Measurements from ENCODE around the gene GLTP. TPM values are rescaled to one million over a fixed set of nuclear protein-coding genes. Genes with fewer than 3 reads are reported as not detected.

GLTP gene
- total and polyA plus RNA-seq, 2 experiments from 2014 or later, result 28.4 to 33.4 TPM

- DNase-seq (ENCODE audit: low spot score), result no peak
- H3K27ac ChIP-seq, result no peak overlapping the region
- H3K79me2 ChIP-seq, result no peaks in the 10 kb centered on the region
- H2AFZ ChIP-seq, result no peak overlapping the region
- no peaks in the 10 kb centered on the region for H3K36me3 ChIP-seq (replicated peaks; ENCODE audit: insufficient read depth, low read depth)
- H3K4me1 ChIP-seq (ENCODE audit: insufficient read depth), result no peaks in the 10 kb centered on the region
- no peaks in the 10 kb centered on the region for H3K27me3 ChIP-seq
- H4K20me1 ChIP-seq (ENCODE audit: insufficient read depth, poor library complexity, severe bottlenecking), result no peaks in the 10 kb centered on the region
- no peak for TF ChIP-seq EZH2 (IDR thresholded peaks at IDR 0.05; ENCODE audit: borderline replicate concordance)
- TF ChIP-seq, protein P1, sequence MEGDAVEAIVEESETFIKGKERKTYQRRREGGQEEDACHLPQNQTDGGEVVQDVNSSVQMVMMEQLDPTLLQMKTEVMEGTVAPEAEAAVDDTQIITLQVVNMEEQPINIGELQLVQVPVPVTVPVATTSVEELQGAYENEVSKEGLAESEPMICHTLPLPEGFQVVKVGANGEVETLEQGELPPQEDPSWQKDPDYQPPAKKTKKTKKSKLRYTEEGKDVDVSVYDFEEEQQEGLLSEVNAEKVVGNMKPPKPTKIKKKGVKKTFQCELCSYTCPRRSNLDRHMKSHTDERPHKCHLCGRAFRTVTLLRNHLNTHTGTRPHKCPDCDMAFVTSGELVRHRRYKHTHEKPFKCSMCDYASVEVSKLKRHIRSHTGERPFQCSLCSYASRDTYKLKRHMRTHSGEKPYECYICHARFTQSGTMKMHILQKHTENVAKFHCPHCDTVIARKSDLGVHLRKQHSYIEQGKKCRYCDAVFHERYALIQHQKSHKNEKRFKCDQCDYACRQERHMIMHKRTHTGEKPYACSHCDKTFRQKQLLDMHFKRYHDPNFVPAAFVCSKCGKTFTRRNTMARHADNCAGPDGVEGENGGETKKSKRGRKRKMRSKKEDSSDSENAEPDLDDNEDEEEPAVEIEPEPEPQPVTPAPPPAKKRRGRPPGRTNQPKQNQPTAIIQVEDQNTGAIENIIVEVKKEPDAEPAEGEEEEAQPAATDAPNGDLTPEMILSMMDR (IDR thresholded peaks at IDR 0.05; ENCODE audit: poor library complexity), result no peak
- no peak for TF ChIP-seq EZH2phosphoT487 (IDR thresholded peaks at IDR 0.05; ENCODE audit: low read depth, severe bottlenecking, unreplicated experiment)
- no peak overlapping the region for H3K4me3 ChIP-seq
- H3K9me3 ChIP-seq (ENCODE audit: low read depth), result no peaks in the 10 kb centered on the region
- no peak overlapping the region for H3K4me2 ChIP-seq
- WGBS (ENCODE audit: low lambda C conversion rate, missing lambda C conversion rate), result 95% methylated on average over 25 of the region's 26 CpGs
- H3K9me2 ChIP-seq (replicated peaks; ENCODE audit: insufficient read depth), result no peaks in the 10 kb centered on the region
Observed at GRCh38 chr12:109915171-109916040, 35.1 kb upstream of the GLTP start.

GRCh38 chr12:109914461-109914860, 34.1 kb upstream of the GLTP start:
- TF ChIP-seq EZH2phosphoT487 (IDR thresholded peaks at IDR 0.05; ENCODE audit: low read depth, severe bottlenecking, unreplicated experiment) (no peak), EZH2 (IDR thresholded peaks at IDR 0.05; ENCODE audit: borderline replicate concordance) (no peak)
- TF ChIP-seq, protein P1 (IDR thresholded peaks at IDR 0.05; ENCODE audit: poor library complexity), result no peak
- no peak overlapping the region for H2AFZ ChIP-seq
- no peaks in the 10 kb centered on the region for H3K79me2 ChIP-seq
- no peaks in the 10 kb centered on the region for H3K36me3 ChIP-seq (replicated peaks; ENCODE audit: insufficient read depth, low read depth)
- no peaks in the 10 kb centered on the region for H3K9me2 ChIP-seq (replicated peaks; ENCODE audit: insufficient read depth)
- H3K9me3 ChIP-seq (ENCODE audit: low read depth), result no peaks in the 10 kb centered on the region
- 93% methylated on average over 16 of the region's 16 CpGs for WGBS (ENCODE audit: low lambda C conversion rate, missing lambda C conversion rate)
- no peak overlapping the region for H3K4me3 ChIP-seq
- H3K27ac ChIP-seq, result no peak overlapping the region
- DNase-seq (ENCODE audit: low spot score), result no peak
- no peaks in the 10 kb centered on the region for H3K27me3 ChIP-seq
- no peaks in the 10 kb centered on the region for H4K20me1 ChIP-seq (ENCODE audit: insufficient read depth, poor library complexity, severe bottlenecking)
- H3K4me1 ChIP-seq (ENCODE audit: insufficient read depth), result no peaks in the 10 kb centered on the region
- H3K4me2 ChIP-seq, result no peak overlapping the region

DNA sequence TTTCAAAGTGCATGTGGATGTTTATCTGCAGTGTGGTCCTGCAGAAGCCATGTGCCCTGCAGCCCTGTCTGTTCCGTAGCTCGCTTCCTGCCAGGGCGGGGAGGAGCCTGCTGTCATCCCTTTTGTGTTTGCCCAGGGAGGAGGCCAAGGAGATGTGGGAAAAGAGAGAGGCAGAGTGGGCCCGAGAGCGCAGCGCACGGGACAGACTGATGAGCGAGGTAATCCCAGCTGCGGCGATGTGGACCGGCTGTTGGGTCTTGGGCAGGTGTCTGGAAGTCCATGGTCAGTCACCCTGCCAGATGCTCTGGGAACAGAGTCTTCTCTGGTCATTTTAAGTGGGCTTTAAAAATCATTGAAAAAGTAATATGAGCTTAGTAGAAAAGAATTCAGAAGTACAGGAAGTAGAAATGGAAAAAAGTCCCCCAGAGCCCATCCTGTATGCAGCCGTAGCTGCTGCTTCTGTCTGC, 32.5 kb upstream of the GLTP start:
- H3K27me3 ChIP-seq, result no peaks in the 10 kb centered on the region
- no peak overlapping the region for H3K4me3 ChIP-seq

More for the DNA sequence above, 32.5 kb upstream of the GLTP start:
- H3K9me3 ChIP-seq (ENCODE audit: low read depth), result no peaks in the 10 kb centered on the region
- WGBS (ENCODE audit: low lambda C conversion rate, missing lambda C conversion rate), result 89% methylated on average over 12 of the region's 12 CpGs
- H3K4me1 ChIP-seq (ENCODE audit: insufficient read depth), result no peaks in the 10 kb centered on the region
- H3K27ac ChIP-seq, result no peak overlapping the region
- no peak overlapping the region for H3K4me2 ChIP-seq
- TF ChIP-seq, protein P1 (IDR thresholded peaks at IDR 0.05; ENCODE audit: poor library complexity), result no peak
- no peak for TF ChIP-seq EZH2 (IDR thresholded peaks at IDR 0.05; ENCODE audit: borderline replicate concordance)
- no peak for TF ChIP-seq EZH2phosphoT487 (IDR thresholded peaks at IDR 0.05; ENCODE audit: low read depth, severe bottlenecking, unreplicated experiment)
- DNase-seq (ENCODE audit: low spot score), result no peak
- no peak overlapping the region for H2AFZ ChIP-seq
- H3K9me2 ChIP-seq (replicated peaks; ENCODE audit: insufficient read depth), result no peaks in the 10 kb centered on the region
- H4K20me1 ChIP-seq (ENCODE audit: insufficient read depth, poor library complexity, severe bottlenecking), result no peaks in the 10 kb centered on the region
- no peaks in the 10 kb centered on the region for H3K79me2 ChIP-seq
- H3K36me3 ChIP-seq (replicated peaks; ENCODE audit: insufficient read depth, low read depth), result no peaks in the 10 kb centered on the region
